Tibial nerve (tissue), 4 donors: ENCODE results near the gene NRXN3. TPM values are rescaled to one million over a fixed set of nuclear protein-coding genes. Genes with fewer than 3 reads are reported as not detected.

Experiments
- DNase-seq, 2 donors: peaks; one replicate each; pipeline ENCODE4 v3.0.0-alpha.2; 2019; ENCODE audit warnings: low spot score in 2 of 2
- H3K27ac ChIP-seq, 4 donors: fragments of 200-600 bp; sonication (generic) in 3 of 4; one replicate each; pipeline ENCODE4 v1.5.1; 2017 to 2019; ENCODE audit warnings: mild to moderate bottlenecking in 1 of 4
- H3K27me3 ChIP-seq, 2 donors: fragments of 200-600 bp; sonication (generic) in 1 of 2; one replicate each; pipeline versions ENCODE4 v1.5.1 to v1.6.0; 2017 to 2019
- H3K36me3 ChIP-seq, 3 donors: fragments of 200-600 bp; sonication (generic); one replicate each; pipeline ENCODE4 v1.5.1; 2018 to 2019
- H3K4me1 ChIP-seq, 4 donors: fragments of 200-600 bp; sonication (generic) in 3 of 4; one replicate each; pipeline ENCODE4 v1.5.1; 2017 to 2019
- H3K4me3 ChIP-seq, 4 donors: fragments of 200-600 bp; sonication (generic) in 3 of 4; one replicate each; pipeline ENCODE4 v1.5.1; 2017 to 2019; ENCODE audit warnings: mild to moderate bottlenecking in 1 of 4, moderate library complexity in 1 of 4
- H3K9me3 ChIP-seq, 4 donors: fragments of 200-600 bp; sonication (generic) in 3 of 4; one replicate each; pipeline ENCODE4 v1.5.1; 2017 to 2019
- EP300 ChIP-seq, 2 donors: sonication (generic); formaldehyde crosslinking; IDR thresholded peaks; one replicate each; pipeline ENCODE4 v1.6.1; 2017; ENCODE audit warnings: antibody characterized with exemption in 2 of 2, mild to moderate bottlenecking in 1 of 2
- POLR2A ChIP-seq, 2 donors: fragments of 450-650 bp; IDR thresholded peaks; one replicate each; pipeline ENCODE4 v1.6.1; 2017; ENCODE audit warnings: antibody characterized with exemption in 2 of 2, mild to moderate bottlenecking in 2 of 2, moderate library complexity in 2 of 2
- WGBS, 2 donors: methylation state at CpG; one replicate each; pipeline ENCODE4 v1.1.5; 2018; 5-methylcytosine and 5-hydroxymethylcytosine counted together
- total RNA-seq, 4 donors: library from RNA; depleted of rRNA; stranded (reverse); fragments of >200 nt; gene quantifications; one replicate each; pipeline ENCODE4 v1.1.0, GENCODE V29; 2016
- TF ChIP-seq, protein P1 (sequence below), 5 experiments: fragments of 200-600 bp in 3 of 5; fragments of 450-650 bp in 2 of 5; sonication (generic) in 3 of 5; IDR thresholded peaks; one replicate each; pipeline ENCODE4 v1.5.1; 2016 to 2019; ENCODE audit warnings: antibody characterized with exemption in 5 of 5, mild to moderate bottlenecking in 3 of 5, moderate library complexity in 2 of 5

NRXN3 gene
- total RNA-seq, 4 donors from 2014 or later: 16.7 to 52.2 (median 19.7) TPM

DNA sequence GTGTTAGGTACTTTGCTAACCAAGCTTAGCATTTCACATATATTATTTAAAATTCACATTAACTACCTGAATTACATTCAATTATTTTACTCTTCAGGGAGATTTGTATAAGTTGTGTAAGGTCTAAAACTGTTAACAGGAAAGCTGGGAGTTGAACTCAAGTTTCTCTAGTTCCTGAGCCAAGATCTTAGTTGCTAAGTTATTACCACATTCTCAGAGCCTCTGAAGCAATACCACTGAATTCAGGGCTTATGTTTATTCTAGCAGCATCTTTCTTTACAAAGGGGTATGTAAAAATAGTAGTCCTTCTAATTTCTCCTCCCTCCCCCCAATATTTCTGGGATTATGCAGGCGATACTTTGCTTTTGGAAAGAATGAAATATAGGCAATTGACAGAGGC is 1254.3 kb downstream of the NRXN3 start:
- peaks cover 0 to 5% (median 2%) of the 10 kb centered on the region in 4 donors for H3K4me1 ChIP-seq
- no peak overlapping the region for H3K27ac ChIP-seq
- no peaks in the 10 kb centered on the region for H3K9me3 ChIP-seq
- TF ChIP-seq EP300 (IDR thresholded peaks at IDR 0.05) (no peak), POLR2A (IDR thresholded peaks at IDR 0.05) (no peak)
- TF ChIP-seq, protein P1, sequence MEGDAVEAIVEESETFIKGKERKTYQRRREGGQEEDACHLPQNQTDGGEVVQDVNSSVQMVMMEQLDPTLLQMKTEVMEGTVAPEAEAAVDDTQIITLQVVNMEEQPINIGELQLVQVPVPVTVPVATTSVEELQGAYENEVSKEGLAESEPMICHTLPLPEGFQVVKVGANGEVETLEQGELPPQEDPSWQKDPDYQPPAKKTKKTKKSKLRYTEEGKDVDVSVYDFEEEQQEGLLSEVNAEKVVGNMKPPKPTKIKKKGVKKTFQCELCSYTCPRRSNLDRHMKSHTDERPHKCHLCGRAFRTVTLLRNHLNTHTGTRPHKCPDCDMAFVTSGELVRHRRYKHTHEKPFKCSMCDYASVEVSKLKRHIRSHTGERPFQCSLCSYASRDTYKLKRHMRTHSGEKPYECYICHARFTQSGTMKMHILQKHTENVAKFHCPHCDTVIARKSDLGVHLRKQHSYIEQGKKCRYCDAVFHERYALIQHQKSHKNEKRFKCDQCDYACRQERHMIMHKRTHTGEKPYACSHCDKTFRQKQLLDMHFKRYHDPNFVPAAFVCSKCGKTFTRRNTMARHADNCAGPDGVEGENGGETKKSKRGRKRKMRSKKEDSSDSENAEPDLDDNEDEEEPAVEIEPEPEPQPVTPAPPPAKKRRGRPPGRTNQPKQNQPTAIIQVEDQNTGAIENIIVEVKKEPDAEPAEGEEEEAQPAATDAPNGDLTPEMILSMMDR (IDR thresholded peaks at IDR 0.05): no peak
- no peak for DNase-seq
- no peak overlapping the region for H3K4me3 ChIP-seq
- no peaks in the 10 kb centered on the region for H3K27me3 ChIP-seq
- 79 to 84% methylated on average over 1 of the region's 1 CpG for WGBS, 2 donors
- no peaks in the 10 kb centered on the region for H3K36me3 ChIP-seq

DNA sequence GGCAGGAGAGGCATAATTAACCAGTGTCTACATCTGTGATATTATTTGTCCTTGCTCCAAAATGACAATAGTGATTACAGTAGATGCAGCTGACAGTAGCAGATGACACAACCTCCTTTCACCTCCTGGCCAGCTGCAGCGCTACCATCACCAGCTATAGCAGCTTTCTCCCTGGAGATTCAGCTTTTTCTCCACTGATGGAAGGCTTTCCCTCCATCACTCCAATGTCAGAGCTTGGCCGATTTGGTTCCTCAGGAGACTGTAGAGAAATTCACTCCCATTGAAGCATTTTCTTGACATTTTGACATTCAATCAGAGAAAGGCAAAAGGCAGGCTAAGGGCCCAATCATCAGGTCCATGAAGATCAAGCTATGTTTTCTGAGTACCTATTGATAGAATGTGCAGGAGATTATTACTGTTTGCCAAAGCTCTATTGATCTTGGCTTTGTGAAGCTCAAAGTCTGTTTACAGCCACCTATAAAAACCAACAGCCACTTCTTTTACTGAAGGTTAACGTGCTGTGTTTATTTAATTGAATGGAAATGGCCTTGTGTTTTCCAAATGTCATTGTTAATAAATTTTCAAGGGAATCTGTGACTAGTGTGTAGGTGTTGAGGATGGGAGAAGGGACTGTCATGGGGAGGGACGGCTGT is 1256.1 kb downstream of the NRXN3 start:
- WGBS, 2 donors: 74 to 77% methylated on average over 4 of the region's 4 CpGs
- no peak for DNase-seq
- no peak overlapping the region for H3K4me3 ChIP-seq
- no peaks in the 10 kb centered on the region for H3K9me3 ChIP-seq
- TF ChIP-seq, protein P1 (IDR thresholded peaks at IDR 0.05): no peak
- TF ChIP-seq EP300 (IDR thresholded peaks at IDR 0.05): no peak
- TF ChIP-seq POLR2A (IDR thresholded peaks at IDR 0.05): no peak
- H3K36me3 ChIP-seq: no peaks in the 10 kb centered on the region
- peaks cover 0 to 2% (median 0%) of the 10 kb centered on the region in 4 donors for H3K4me1 ChIP-seq
- H3K27ac ChIP-seq: no peak overlapping the region
- no peaks in the 10 kb centered on the region for H3K27me3 ChIP-seq

DNA sequence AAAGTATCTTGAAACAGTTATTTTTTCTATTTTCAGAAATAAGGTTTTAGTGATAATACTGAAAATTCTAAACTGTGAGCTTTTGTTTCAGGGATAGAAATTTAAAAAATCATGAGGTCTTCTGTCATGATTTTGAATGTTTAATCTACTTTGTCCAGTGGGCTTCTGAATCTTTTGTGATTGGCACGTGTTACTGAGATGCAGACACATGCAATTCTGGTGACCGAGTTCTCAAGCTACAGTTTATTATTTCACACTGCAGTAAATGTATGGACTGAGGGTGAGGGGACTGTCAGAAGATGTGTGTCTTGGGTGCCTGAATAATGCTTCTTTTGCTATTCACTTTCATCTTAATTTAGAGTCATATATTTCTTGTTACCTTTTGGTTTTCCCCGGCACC is 1262.5 kb downstream of the NRXN3 start:
- H3K9me3 ChIP-seq: no peaks in the 10 kb centered on the region
- TF ChIP-seq POLR2A (IDR thresholded peaks at IDR 0.05) (no peak), EP300 (IDR thresholded peaks at IDR 0.05) (no peak)
- TF ChIP-seq, protein P1 (IDR thresholded peaks at IDR 0.05): no peak

DNA sequence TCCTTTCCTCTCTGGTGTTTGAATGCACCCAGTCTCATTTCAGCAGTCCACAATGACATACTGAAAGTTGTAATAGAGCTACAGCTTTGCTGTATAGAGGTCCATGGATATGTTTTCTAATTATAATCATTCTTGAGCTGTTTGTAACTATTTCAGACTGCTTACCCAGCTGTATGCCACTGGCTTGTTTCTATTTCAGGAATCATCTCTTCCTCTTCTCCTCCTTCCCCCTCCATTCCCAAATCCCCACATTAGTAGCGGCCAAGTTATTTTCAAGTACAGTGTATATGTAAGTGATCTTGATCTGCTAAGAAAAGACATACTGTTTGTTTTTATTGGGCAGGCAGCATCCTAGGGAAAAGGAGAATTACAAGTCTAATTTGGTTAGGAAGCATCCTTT is 1266.2 kb downstream of the NRXN3 start:
- DNase-seq: no peak
- H3K27ac ChIP-seq: no peak overlapping the region
- H3K4me3 ChIP-seq: no peak overlapping the region
- H3K4me1 ChIP-seq: no peaks in the 10 kb centered on the region
- 69 to 80% methylated on average over 1 of the region's 1 CpG for WGBS, 2 donors
- H3K9me3 ChIP-seq: no peaks in the 10 kb centered on the region
- H3K36me3 ChIP-seq: no peaks in the 10 kb centered on the region
- H3K27me3 ChIP-seq: no peaks in the 10 kb centered on the region
- TF ChIP-seq EP300 (IDR thresholded peaks at IDR 0.05): no peak

More for the DNA sequence above, 1262.5 kb downstream of the NRXN3 start:
- Histone ChIP-seq H3K27me3 (no peaks in the 10 kb centered on the region), H3K27ac (no peak overlapping the region), H3K36me3 (no peaks in the 10 kb centered on the region), H3K4me1 (no peaks in the 10 kb centered on the region), H3K4me3 (no peak overlapping the region)
- DNase-seq: no peak
- 68 to 79% methylated on average over 3 of the region's 3 CpGs for WGBS, 2 donors

DNA sequence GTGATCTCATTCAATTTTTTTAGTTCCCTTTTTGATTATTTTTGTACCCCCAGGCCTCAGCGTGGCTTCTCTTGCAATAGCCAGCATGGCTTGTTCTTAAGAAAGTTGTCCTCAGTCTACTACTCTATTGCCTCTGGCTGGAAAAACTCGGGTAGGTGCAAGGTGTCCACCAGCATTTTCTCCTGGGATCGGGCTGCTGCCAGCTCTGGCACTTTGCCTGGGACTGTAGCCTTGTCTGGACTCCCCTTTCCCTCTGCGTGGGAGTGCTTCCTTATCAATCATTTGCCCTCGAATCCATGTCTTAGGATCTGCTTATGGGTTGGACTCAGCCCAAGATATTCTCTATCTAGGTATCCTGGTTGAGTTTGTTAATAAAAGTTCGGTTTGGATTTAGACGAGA is 1267.8 kb downstream of the NRXN3 start:
- H3K36me3 ChIP-seq: no peaks in the 10 kb centered on the region
- no peaks in the 10 kb centered on the region for H3K27me3 ChIP-seq
- no peaks in the 10 kb centered on the region for H3K9me3 ChIP-seq
- no peak overlapping the region for H3K4me3 ChIP-seq
- WGBS, 2 donors: 77 to 82% methylated on average over 7 of the region's 7 CpGs
- no peak for DNase-seq
- H3K4me1 ChIP-seq: peaks cover 0 to 3% (median 0%) of the 10 kb centered on the region in 4 donors
- no peak overlapping the region for H3K27ac ChIP-seq
- TF ChIP-seq, protein P1 (IDR thresholded peaks at IDR 0.05): no peak
- TF ChIP-seq EP300 (IDR thresholded peaks at IDR 0.05) (no peak), POLR2A (IDR thresholded peaks at IDR 0.05) (no peak)
